ELF-1 (cell line): ENCODE results near the gene BMPR1B.

ENCODE experiments used
- DNase-seq: peaks from one replicate; pipeline ENCODE4 v3.0.0-alpha.2; 2016; ENCODE audit warnings: low read depth, low spot score

BMPR1B gene

GRCh38 chr4:95183656-95184408 is 426.1 kb downstream of the BMPR1B start:
- DNase-seq, result no peak

GRCh38 chr4:95186666-95187065 is 428.9 kb downstream of the BMPR1B start:
- DNase-seq, result no peak

GRCh38 chr4:95188701-95189370 is 431.1 kb downstream of the BMPR1B start:
- DNase-seq, result no peak

GRCh38 chr4:95190751-95191436 is 433.1 kb downstream of the BMPR1B start:
- DNase-seq, result peak; percentile 64

- no peak for DNase-seq
Measured at GRCh38 chr4:95191537-95191936, 433.8 kb downstream of the BMPR1B start.

GRCh38 chr4:95193391-95194224 is 435.9 kb downstream of the BMPR1B start:
- no peak for DNase-seq

- DNase-seq, result no peak
Measured at GRCh38 chr4:95197353-95197752, 439.6 kb downstream of the BMPR1B start.

- DNase-seq, result no peak
Measured at GRCh38 chr4:95198961-95199360, 441.2 kb downstream of the BMPR1B start.

- DNase-seq, result no peak
Measured at GRCh38 chr4:95204267-95204844, 446.6 kb downstream of the BMPR1B start.

- DNase-seq, result peak; percentile 36
Measured at GRCh38 chr4:95204873-95205272, 447.1 kb downstream of the BMPR1B start.
